HG02588 (cell line): ENCODE measurements around the gene GLG1.

Source experiments
- ATAC-seq: cut with Tn5 transposase; IDR thresholded peaks from one replicate; pipeline ENCODE4 v1.9.1; 2021; ENCODE audit warnings: mild to moderate bottlenecking, moderate library complexity; ENCODE audit not compliant: unreplicated experiment

Gene GLG1

GRCh38 chr16:74611721-74612120 lies 4.8 kb upstream of the GLG1 start:
- ATAC-seq: no peak

DNA sequence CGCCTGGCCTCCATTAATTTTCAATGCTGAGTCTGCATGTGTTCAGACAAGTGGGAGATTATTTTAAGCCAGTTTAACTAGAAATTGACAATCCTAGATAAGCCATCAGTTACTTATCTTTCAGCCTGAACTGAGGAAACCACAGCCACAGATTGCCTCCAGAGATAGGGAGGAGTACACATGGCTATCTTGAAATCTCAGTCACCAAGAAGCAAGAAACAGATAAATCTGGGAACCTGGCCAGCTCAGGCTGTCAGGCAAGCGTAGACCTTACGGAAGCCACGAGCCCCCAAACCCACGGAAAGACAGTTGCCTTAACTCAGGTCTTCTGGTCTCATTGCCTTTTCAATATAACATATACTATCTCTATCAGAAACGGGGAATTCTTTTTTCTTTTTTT lies 2.0 kb upstream of the GLG1 start:
- no peak for ATAC-seq

DNA sequence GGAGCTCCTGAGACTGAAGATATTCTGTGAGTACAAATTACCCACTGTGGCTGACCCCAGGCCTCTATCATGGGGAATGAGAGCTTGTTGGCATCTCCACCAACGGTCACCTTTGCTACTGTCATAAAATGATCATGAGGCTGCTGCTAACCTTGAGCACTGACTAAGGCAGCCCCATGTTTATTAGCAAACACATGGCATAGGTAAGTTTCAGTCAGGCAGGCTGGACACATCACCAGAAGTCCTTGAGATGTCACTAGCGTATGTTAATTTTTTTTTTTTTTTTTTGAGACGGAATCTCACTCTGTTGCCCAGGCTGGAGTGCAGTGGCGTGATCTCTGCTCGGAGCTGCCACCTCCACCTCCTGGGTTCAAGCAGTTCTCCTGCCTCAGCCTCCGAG lies 1.5 kb upstream of the GLG1 start:
- ATAC-seq: no peak

GRCh38 chr16:74607962-74608356 lies 1.0 kb upstream of the GLG1 start:
- ATAC-seq: no peak

DNA sequence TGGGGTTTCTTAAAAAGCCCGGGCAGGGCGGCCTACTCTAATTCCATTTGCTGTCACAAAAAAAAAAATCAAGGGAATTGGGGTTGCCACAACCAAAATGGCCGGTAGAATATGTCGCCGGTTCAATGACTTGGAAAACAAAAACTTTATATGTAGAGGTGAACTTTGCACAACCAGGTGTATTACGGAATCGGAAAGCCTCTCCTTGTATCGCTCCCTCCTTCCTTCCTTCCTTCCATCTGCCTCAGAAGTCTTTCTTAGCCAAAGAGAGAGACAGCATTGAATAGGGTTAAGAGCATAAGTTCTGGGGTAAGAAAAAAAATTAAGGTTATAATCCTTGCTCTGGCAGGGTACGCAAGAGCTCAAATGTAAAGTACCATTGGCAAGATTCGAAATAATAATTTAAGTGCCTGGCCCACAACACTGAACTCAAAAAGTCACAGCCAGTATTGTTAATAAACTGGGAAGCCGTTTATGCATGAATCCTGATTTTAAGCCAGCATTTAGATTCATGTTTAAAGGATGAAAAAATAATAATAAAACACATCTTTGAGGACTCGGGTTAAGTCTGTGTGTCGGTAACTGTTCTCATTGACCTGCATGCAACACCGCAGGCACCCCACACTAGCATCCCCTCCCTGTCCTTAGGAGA lies 522 bp upstream of the GLG1 start:
- no peak for ATAC-seq

DNA sequence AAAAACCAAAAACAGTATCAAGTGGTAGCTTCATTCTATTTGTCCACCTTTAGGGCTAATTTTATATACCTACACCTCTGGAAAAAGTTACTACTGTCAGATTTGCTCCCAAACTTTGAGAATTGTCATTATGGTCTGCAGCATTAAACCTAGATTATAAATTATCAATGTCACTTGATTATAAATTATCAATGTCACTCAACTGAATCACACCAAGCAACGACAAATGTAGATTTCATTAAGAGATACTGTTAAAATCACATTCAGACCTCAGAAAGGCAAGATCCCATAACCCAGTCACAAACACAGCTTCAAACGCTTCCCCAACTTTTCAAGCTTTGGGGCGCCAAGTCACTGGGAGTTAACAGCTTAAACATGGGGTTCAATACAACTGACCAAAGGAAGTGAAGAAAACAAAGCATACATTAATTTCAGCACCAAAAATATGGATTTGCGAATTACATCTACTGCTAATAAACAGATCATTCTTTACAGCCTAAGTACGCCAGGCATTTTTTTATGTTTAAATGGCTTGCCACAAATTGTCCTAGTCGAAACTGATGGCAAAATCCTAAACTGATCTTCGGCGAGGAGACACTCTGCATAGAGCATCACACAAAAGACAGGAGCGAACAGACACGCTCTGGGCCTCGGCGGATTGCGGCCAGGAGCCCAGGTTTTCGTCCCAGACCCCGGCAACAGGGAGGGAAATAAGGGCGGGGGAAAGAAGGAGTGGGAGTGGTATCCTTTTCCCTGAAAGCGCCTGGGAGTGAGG lies 981 bp downstream of the GLG1 start:
- peak; percentile 5 for ATAC-seq

DNA sequence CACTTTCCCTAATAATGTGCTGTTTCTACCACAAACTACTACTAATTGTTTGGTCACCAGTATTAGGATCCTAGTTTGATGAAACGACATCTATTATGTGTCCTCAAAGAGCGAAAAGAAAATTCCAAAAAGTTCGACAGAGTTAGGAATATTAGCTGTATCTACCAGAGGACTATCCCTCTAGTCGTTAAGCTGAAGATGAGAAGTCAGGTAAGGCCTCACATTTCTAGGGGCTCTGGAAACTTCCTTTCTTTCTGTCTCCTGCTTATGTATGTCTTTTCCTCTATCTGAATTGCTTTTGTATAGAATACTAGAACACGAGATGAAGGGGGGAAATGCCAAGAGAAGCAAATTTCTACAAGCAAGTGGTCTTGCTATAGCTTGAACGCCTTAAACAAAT lies 1.6 kb downstream of the GLG1 start:
- ATAC-seq: no peak

- ATAC-seq: no peak
Measured at GRCh38 chr16:74603848-74604247, 3.1 kb downstream of the GLG1 start.

DNA sequence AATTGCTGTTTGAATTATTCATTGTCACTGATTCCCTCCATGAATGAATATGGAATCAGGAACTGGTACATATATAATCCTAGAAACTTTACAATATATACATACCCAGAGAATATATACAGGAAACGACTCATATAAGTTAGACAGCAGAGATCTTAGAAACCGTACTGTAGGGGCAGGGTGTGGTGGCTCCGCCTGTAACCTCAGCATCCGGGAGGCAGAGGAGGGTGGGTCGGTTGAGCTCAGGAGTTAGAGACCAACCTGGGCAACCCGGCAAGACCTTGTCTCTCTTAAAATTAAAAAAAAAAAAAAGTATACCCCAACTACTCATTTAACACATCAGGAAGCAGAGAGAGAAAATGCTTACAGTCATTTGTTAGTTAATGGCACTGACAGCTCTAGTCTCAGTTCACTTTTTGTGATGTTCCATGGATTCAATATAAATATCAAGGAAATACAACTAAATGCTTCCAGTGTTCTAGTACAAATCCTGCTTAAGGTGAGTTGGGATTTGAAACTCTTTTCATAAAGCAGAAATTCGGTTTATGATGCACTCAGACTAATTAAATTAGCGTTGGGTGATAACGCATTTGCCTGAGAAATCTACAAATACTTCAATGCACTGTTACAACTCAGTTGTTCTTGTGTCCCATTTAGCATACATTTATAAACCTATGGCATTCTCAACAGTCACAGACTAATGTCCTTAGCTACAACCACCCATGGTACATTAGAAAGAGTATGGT lies 5.6 kb downstream of the GLG1 start:
- no peak for ATAC-seq

GRCh38 chr16:74596586-74596985 lies 10.3 kb downstream of the GLG1 start:
- ATAC-seq: no peak

- no peak for ATAC-seq
Measured at GRCh38 chr16:74592847-74593246, 14.1 kb downstream of the GLG1 start.

DNA sequence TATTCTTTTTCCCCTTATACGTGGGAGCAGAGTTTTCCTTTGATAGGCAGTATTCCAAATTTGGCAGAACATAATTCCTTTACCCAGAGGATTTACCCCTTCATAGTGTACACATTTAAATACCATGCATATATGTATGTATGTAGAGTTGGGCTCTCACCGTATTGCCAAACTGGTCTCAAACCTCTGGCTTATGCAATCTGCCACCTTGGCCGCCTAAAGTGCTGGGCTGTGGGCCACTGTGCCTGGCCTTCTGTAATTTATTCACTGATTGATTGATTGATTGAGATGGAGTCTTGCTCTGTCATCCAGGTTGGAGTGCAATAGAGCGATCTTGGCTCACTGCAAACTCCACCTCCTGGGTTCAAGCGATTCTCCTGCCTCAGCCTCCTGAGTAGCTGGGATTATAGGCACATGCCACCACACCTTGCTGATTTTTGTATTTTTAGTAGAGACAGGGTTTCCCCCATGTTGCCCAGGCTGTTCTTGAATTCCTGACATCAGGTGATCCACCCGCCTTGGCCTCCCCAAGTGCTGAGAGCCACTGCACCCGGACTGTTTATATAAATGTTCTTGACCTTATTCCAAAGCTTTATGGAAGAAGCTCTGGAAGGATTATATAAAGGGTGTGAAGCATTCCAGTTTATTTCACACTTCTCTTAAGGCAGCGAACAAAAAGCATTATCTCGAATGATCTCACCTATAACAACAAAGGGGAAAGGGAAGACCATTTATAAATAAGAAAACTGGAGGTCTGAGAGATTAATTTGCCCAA lies 14.9 kb downstream of the GLG1 start:
- no peak for ATAC-seq

GRCh38 chr16:74586948-74587347 lies 20.0 kb downstream of the GLG1 start:
- ATAC-seq: no peak

GRCh38 chr16:74585846-74586443 lies 21.0 kb downstream of the GLG1 start:
- no peak for ATAC-seq

GRCh38 chr16:74583926-74584666 lies 22.8 kb downstream of the GLG1 start:
- ATAC-seq: no peak

DNA sequence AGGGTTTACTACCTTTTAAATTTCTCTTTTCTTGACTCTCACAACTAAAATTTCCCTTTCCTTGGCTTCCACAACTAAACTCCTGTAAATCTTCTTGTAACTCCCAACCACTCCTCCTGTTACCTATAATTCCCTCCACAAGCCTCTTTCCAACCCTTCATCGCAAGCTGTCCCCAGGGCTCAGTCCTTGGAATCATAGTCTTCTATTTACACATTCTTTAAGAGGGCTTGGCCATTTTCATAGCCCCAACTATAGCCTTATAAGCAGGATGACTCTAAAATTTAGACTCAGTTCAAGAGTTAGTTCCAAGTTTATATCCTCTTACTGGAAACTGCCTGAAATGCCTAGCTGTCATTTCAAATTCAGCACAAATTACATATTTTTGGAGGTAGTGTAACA lies 23.9 kb downstream of the GLG1 start:
- no peak for ATAC-seq

- ATAC-seq: no peak
Measured at GRCh38 chr16:74580833-74581232, 26.1 kb downstream of the GLG1 start.

- ATAC-seq: no peak
Measured at GRCh38 chr16:74578838-74579237, 28.1 kb downstream of the GLG1 start.

DNA sequence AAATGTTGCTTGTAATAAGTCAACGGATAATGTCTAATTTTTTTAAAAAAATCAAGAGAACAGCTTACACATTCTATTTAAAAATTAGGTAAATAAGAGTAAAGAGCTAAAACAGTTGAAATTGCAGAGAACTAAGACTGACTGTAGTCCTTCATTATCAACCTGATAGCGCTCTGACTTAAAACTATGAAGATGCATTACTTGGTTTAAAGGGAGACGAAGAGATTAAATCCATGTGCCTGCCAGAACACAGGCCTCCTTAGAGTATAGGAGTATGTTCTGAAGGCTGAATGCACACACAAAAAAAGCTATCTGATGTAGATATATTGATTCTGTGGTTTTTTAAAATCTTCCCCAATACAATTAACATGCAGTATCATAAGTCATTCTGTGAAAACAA lies 28.5 kb downstream of the GLG1 start:
- no peak for ATAC-seq

DNA sequence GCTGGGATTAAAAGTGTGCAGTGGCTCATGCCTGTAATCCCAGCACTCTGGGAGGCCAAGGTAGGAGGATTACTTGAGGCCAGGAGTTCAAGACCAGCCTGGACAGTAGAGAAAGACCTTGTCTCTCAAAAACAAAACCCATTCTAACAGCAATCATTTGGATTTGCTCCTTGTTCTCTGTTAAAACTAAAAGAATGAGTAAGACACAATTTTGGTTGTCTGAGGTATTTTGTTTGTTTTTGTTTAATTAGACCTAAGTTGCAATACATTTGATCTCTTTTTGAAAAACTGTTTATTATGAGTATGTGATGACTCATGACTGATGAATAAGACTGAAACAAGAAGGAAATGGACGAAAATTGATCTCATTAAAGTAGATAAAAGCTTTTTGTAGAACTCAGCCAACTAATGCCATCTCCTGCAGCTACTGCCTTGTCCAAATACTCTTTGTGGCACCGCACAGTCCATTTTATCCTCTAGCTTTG lies 29.0 kb downstream of the GLG1 start:
- no peak for ATAC-seq
